Measurements from ENCODE around the gene BCKDK.
"Not testable (repeated sequence)": the region's sequence is repeated elsewhere in the genome, so short reads cannot be mapped to it uniquely, and the experiment has no call there.

The BCKDK gene

GRCh38 chr16:31127182-31127581 lies 19.0 kb downstream of the BCKDK start:
- no peak for DNase-seq (ENCODE audit: low read depth)

DNA sequence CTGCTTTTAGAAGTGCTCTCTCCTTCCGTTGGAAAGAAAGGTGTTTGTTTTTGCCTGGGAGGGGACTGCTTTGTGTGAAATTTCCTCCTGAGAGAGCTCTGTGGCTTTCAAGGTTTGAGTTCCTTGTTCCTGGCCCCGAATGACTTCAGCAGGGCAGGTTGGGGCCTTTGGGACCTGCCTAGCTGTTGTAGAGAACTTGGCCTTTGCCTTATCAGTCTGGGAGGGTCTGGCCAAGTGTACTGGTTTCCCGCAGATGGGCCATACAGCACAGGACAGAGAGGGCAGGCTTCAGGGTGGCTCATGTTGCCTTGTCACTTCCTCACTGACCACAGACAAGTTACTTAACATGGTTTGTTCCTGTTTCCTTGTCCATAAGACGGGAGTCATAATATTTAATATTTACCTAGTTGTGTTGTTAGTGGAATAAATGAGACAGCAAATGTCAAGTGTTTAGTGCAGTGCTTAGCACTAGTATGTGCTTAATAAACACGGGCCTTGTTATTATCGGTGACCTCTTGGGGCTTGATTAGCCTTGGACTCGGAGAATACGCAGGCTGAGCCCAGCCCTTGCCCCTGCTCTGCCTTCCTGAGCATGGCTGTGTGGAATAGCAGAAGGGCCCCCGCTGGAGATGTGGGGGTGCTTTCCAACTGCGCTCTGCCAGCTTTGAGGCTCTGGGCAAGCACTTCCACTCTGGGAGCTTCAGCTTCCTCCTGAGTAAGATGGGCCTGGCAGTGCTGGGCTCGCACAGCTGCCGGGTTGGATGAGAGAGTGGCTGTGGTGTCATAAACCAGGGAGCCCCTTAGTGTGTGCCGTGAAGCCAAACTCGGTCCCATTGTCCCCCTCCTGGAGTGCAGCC lies 20.8 kb downstream of the BCKDK start:
- DNase-seq (ENCODE audit: low read depth): no peak

DNA sequence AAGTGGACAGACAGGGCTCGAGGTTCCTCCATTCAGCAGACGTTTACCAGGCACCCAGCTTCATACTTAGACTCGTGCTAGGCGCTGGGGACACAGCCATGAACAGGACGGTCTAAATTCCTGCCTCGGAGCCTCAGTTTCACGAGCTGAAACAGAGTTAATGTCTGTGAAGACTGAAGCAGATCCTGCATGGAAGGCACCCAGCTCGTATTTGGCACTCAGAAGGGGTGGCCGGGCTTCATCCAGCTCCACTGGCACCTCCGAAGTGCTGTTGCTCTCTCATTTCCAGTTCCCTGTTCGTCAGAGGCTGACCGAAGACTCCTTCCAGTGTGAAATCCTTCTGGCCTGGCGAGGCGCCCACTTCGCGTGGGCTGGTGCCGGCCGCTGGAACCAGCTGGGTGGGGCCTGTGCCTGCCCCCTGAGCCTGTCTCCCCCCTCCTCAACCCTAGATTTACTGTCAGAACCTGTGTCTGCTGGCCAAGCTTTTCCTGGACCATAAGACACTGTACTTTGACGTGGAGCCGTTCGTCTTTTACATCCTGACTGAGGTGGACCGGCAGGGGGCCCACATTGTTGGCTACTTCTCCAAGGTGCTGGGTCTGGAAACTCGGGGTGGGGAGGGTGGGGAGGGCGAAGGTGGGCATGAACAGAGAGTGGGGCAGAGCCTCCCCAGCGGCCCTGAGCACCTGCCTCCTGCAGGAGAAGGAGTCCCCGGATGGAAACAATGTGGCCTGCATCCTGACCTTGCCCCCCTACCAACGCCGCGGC lies 21.6 kb downstream of the BCKDK start:
- no peak for DNase-seq (ENCODE audit: low read depth)

- no peak for DNase-seq (ENCODE audit: low read depth)
Measured at GRCh38 chr16:31130336-31130891, 22.2 kb downstream of the BCKDK start.

DNA sequence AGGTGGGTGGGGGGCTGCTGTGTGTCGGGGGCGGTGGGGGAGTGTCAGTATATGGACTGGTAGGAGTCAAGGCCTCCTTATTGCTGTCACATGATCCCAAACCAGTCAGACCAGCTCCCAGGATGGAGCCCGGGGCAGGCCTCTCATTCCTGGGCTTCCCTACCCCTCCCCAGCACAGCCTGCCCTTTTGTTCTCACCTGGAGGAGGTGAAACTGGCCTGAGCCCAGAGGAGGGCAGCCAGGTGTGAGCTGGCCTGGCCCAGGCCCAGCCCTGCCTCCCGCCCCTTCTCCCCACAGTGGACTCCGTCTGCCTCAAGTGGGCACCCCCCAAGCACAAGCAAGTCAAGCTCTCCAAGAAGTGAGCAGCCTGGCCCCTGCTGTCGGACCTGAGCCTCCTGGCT lies 22.7 kb downstream of the BCKDK start:
- DNase-seq (ENCODE audit: low read depth): no peak

DNA sequence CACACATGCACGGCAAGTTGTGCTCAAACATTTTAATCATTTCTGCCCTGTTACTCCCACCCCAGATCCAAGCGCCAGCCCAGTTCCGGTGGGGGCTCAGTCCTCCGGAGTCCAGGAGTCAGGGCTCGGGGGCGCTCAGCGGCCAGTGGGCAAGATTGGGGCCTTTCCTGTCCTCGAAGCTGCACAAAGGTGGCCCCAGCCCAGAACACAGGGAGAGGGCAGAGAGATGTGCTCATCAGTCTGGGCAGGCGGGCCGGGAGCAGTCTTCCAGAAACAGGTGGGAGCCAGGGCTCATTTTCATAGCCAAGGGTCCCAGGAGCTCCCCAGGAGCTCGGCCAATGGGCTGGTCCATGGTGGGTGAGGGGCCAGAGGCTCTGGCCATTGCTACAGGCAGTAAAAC lies 23.2 kb downstream of the BCKDK start:
- no peak for DNase-seq (ENCODE audit: low read depth)

GRCh38 chr16:31131841-31132271 lies 23.7 kb downstream of the BCKDK start:
- no peak for DNase-seq (ENCODE audit: low read depth)

- DNase-seq (ENCODE audit: low read depth): no peak
Measured at GRCh38 chr16:31132303-31132979, 24.3 kb downstream of the BCKDK start.

GRCh38 chr16:31133046-31133501 lies 24.9 kb downstream of the BCKDK start:
- DNase-seq (ENCODE audit: low read depth): no peak

DNA sequence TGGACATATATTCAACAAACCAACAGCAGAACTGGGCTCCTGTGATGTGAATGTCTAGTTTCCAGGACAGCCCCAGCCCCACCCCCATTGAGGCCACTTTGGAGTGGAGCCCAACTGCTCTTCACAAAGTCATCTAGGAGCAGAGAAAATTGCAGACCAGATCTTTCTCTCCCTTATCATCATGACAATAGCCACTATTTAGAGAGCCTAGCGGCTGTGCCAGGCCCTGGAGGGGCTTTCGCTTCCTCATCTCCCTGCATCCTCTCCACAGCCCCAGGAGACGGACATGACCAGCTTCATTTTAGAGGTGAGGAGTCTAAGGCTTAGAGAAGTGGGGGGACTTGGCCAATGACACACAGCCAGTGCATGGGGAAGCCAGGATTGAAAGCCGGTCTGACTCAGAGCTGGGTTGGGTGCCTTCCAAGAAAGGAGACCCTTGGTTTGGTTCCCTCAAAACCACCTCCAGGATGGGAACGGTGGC lies 25.9 kb downstream of the BCKDK start:
- DNase-seq (ENCODE audit: low read depth): no peak

GRCh38 chr16:31134625-31135534 lies 26.7 kb downstream of the BCKDK start:
- DNase-seq (ENCODE audit: low read depth): no peak

DNA sequence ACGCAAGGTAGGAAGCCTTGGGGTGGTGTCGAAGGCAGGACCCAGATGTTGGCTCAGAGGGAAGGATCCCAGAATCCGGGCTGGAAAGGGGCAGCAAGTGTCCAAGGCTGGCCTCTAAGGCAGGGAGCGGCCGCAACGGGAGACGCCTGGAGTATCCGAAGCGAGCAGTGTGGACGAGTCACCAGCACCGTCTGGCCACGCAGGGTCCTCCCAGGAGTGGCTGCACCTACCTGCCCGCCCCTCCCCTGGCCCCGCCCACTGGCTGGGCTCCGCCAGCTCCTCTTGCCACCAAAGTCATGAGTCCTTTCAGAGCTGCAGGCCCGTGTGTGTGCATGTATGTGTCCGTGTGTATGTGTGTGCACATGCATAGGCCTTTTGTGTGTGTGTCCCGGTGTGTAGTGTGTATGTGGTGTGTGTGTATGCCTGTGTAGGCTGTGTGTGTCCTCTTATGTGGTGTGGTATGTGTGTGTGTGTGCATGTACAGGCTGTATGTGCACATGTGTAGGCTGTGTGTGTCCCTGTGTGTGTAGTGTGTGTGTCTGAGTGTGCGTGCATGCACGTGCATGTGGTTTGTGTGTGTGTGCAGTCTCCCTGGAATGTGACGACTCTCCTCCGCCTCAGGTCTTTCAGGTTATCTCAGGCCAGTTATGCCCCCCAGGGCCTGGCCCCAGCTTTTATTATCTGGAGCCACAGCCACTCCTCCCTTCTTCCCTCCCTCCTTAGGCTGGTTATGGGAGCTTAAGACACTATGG lies 27.5 kb downstream of the BCKDK start, which contains the start of gene PRSS8:
Gene PRSS8, minus strand, starts transcription at position 193 of the 752 bp plus-strand sequence. CDS start 229 bp downstream, outside the sequence.
- no peak for DNase-seq (ENCODE audit: low read depth)

GRCh38 chr16:31136287-31136662 lies 28.1 kb downstream of the BCKDK start:
- DNase-seq (ENCODE audit: low read depth): no peak

DNA sequence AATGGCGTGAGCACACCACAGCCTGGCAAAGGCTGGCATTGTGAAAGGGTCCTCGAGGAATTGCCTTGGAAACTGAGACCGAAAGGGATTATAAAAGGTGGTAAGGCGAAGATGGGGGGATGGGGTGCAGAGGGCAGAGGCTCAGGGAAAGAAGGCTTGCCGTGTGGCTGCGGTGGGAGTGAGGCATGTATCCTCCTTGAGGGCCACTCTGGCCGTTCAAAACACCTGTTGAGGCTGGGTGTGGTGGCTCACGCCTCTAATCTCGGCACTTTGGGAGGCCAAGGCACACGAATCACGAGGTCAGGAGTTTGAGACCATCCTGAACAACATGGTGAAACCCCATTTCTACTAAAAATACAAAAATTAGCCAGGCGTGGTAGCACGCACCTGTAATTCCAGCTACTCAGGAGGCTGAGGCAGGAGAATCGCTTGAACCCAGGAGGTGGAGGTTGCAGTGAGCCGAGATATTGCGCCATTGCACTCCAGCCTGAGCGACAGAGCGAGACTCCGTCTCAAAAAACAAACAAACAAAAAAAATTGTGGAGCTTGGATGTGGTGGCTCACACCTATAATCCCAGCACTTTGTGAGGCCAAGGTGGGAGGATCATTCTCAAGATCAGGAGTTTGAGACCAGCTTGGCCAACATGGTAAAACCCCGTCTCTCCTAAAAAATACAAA lies 28.8 kb downstream of the BCKDK start:
- DNase-seq (ENCODE audit: low read depth): not testable (repeated sequence)

GRCh38 chr16:31138621-31139578 lies 30.7 kb downstream of the BCKDK start:
- no peak for DNase-seq (ENCODE audit: low read depth)

DNA sequence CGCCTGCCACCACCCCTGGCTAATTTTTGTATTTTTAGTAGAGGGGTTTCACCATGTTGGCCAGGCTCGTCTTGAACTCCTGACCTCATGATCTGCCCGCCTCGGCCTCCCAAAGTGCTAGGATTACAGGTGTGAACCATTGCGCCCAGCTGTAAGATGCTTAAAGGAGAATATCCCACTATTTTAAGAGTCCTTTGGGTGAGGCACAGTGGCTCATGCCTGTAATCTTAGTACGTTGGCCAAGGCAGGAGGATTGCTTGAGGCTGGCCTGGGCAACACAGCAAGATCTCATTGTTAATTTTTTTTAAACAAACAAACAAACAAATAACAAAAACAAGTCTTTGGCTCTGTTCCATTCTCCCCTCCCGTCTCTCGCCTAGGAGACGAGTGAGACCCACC lies 32.9 kb downstream of the BCKDK start:
- not testable (repeated sequence) for DNase-seq (ENCODE audit: low read depth)

- DNase-seq (ENCODE audit: low read depth): no peak
Measured at GRCh38 chr16:31141489-31142108, 33.4 kb downstream of the BCKDK start.
